ENCODE measurements around the gene CYP4F22. TPM values are rescaled to one million over a fixed set of nuclear protein-coding genes. Genes with fewer than 3 reads are reported as not detected.
"Not testable (repeated sequence)": the region's sequence is repeated elsewhere in the genome, so short reads cannot be mapped to it uniquely, and the experiment has no call there.

The CYP4F22 gene
- polyA plus RNA-seq, 1 donor = not detected

GRCh38 chr19:15495151-15495550 lies 13.2 kb upstream of the CYP4F22 start:
- DNase-seq = no peak

- no peak for DNase-seq
Observed at GRCh38 chr19:15498156-15498858, 10.0 kb upstream of the CYP4F22 start.

DNA sequence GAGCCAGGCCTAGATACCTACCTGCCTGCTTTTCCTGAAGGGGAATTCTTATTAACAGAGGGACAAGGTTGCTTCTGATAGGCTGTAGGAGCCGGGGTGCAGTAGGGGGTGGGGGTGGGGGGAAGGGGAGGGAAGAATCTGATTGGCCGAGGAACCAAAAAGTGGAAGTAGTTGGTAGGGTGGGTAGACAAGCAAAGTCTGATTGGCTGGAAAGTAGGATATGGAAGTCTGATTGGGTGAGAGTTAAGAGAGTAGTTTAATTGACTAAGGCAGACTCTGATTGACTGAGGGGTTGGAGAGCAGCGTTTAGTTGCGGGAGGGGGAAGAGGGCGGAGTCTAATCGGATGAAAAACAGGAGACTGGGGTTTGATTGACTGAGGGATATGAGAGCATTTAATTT lies 9.4 kb upstream of the CYP4F22 start:
- DNase-seq = no peak

GRCh38 chr19:15501596-15501995 lies 6.7 kb upstream of the CYP4F22 start:
- no peak for DNase-seq

DNA sequence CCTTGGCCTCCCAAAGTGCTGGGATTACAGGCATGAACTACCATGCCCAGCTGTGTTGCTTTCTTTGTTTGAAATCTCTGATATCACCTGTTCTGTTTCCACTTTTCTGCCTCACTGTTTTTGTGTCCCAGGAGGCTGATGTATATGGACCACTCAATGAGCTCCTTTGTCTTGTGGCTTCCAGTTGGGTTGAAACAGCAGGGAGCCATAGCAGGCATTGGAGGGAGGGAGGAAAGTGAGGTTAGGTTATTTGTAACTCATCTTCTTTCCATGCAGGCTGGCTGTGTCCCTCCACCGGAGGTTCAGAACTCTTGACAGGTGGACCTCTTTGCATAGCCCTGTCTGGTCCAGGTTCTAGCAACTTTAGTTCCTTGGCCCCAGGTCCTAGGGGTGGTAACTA lies 6.1 kb upstream of the CYP4F22 start:
- DNase-seq = no peak

DNA sequence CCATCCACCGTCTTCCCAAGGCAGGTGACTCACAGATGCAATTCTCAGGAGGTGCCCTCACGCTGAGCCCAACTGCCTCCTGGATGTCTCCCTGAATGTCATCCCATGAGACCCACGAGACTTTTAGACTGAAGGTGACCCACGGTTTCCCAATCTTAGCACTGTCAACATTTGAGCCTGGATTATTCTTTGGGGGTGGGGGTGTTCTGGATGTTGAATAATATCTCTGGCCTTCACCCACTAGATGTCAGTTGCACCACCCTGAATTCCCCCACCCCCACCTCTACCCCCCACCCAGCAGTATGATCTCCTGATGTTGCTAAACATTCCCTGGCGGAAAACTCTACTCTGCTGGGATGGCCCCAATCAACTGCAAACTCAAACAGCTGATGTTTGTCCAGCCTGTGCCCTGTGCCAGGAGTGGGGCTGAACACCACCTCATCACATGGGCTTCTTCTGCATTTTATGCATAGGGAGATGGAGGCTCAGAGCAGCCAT lies 2.2 kb upstream of the CYP4F22 start:
- DNase-seq = no peak

- no peak for DNase-seq
Observed at GRCh38 chr19:15507068-15508034, 974 bp upstream of the CYP4F22 start.

DNA sequence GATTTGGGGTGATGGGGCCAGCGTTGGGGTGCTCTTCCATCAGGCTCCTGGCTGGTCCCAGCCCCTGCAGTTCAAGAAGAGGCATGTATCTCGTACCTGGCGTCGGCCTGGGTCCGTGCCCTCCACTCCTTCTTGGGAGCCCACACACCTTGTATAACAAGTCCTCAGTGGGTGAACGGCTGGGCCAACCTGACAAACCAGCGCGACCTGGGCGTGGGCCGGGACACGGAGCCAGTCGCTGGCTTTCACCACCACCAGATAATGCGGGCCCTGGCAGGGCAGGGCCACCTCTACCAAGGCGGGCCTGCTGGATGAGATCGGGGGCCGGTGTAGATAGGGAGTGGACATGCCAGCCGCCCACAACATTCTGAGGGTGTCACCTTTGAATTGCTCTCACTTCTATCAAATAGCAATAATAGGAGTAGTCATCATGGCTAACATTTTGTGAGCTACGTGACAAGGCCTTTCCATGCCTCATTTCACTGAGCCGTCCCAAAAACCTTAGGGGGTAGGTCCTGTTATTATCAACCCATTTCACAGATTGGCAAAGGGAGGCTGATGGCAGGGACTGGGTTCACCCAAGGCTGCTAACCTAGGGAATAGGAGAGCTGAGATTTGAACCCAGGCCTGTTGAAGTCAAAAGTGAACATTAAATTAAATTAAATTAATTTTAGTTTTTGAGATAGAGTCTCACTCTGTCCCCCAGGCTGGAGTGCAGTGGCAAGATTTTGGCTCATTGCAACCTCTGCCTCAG lies 3.5 kb downstream of the CYP4F22 start:
- no peak for DNase-seq

- DNase-seq = not testable (repeated sequence)
Observed at GRCh38 chr19:15515227-15515625, 6.9 kb downstream of the CYP4F22 start.

DNA sequence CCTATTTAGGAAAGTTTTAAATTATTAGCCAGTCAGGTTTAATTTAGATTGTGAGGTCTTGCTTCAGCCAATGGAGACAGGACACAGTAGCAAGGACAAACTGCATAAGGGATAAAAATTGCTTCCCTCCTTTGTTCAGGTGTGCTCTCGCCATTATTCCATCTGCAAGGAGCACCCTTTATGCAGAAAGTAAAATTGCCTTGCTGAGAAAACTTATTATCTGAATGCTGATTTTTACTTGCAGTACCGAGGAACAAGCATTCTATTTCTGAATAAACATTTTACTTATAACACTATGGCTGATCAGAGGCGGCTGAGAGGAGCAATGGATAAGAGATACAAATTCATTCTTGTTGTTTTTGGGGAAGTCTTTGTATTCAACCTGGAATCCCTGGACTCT lies 8.0 kb downstream of the CYP4F22 start:
- no peak for DNase-seq

DNA sequence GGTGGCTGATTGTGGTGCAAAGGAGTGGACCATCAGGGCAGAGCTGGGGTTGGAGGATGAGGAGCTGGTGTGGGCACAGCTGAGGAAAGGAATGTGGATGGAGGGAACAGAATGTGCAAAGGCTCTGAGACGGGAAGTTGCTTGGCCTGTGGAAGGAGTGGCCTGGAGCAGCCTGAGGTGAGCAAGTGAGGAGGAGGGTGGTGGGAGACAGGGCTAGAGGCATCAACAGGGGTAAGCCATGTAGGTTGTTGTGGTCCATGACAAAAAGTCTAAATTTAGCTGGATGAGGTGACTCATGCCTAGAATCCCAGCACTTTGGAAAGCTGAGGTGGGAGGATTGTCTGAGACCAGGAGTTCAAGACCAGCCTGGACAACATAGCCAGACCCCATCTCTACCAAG lies 9.5 kb downstream of the CYP4F22 start:
- DNase-seq = no peak

- DNase-seq = no peak
Observed at GRCh38 chr19:15519433-15519976, 11.2 kb downstream of the CYP4F22 start.

DNA sequence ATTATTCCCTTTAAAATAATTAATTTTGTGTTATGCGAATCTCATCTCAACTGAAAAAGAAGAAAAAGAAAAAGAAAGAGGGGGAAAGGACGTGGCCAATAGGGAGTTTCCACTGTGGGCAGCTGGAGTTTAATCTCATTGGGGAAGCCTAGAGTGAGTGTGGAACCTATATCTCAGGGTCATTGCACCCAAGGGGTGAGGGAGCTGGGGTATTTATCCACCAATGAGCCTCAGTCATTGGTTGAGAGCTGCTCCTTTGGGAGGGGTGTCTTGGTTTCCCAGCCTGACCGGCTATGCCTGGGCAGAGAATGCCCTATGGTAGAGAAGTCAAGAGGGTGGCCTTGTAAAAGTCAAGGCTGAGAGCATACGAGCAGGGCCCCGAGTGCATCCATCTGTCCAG lies 16.5 kb downstream of the CYP4F22 start:
- no peak for DNase-seq

DNA sequence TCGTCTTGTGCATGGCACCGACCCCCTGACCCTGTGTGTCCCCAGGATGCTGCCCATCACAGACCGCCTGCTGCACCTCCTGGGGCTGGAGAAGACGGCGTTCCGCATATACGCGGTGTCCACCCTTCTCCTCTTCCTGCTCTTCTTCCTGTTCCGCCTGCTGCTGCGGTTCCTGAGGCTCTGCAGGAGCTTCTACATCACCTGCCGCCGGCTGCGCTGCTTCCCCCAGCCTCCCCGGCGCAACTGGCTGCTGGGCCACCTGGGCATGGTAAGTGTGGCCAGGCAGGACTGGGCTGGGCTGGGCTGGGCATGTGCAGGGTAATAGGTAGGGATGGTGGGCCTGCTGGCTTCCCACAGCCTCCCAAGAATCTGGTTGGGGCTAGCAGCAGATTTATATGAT lies 17.0 kb downstream of the CYP4F22 start:
- no peak for DNase-seq

DNA sequence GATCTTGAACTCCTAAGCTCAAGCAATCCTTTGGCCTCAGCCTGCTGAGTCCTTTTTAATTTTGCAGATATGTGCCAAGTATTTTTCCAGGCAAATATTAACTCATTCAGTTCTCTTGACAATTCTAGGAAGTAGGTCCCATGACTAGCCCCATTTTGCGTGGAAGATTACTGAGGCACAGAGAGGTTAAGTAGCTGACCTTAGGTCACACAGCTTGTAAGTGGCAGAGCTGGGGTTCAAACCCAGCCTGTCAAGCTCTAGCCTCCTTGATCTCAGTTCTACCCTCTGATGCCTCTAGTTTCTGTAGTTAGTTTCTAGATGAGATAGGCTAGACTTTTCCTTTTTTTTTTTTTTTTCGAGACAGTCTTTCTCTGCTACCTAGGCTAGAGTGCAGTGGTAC lies 18.1 kb downstream of the CYP4F22 start:
- DNase-seq = no peak

DNA sequence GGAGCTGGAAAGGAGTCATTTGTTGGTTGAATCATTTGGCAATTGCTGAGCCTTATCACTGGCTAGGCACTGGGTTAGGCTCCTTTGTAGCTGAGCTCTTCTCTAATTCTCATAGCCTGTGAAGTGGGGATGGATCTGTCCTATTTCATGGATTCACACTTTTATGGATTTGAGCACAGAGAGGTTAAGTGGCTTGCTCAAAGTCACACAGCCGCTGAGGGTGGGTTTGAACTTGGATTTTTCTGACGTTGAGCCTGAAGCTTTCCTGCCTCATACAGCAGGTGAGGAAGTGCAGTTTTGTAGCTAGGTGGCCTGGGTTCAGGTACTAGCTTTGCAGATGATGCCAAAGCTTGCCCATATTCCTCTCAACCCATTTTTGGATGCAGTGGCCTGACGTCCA lies 19.4 kb downstream of the CYP4F22 start:
- DNase-seq = no peak

GRCh38 chr19:15529774-15530372 lies 21.5 kb downstream of the CYP4F22 start:
- DNase-seq = no peak

GRCh38 chr19:15532779-15533521 lies 24.6 kb downstream of the CYP4F22 start:
- DNase-seq = no peak

DNA sequence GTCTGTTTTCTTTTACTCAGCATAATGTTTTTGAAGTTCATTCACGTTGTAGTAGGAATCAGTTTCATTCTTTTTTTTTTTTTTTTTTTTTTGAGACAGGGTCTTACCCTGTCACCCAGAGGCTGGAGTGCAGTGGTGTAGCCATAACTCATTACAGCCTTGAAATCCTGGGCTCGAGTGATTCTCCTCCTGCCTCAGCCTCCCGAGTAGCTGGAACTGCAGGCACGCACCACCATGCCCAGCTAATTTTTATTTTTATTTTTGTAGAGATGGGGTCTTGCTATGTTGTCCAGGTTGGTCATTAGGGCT lies 25.2 kb downstream of the CYP4F22 start:
- not testable (repeated sequence) for DNase-seq

GRCh38 chr19:15534957-15535864 lies 26.9 kb downstream of the CYP4F22 start:
- no peak for DNase-seq

All from hindlimb muscle (tissue), 1 donor.